Limb (tissue), 2 donors: ENCODE data around the gene NLRP7.

Source experiments
- DNase-seq, 2 donors: peaks; one replicate each; pipeline ENCODE4 v3.0.0-alpha.2; 2016; ENCODE audit errors: extremely low spot score in 2 of 2

The NLRP7 gene

GRCh38 chr19:54873990-54874389 is 73.3 kb downstream of the NLRP7 start, which contains the start of gene FCAR:
TSS of gene FCAR (plus strand) at chr19:54874235. CDS start at chr19:54874290, 55 bp downstream.
- no peak for DNase-seq
